ENCODE measurements around the gene LLCFC1. TPM values are rescaled to one million over a fixed set of nuclear protein-coding genes. Genes with fewer than 3 reads are reported as not detected.

LLCFC1 gene
- total and polyA plus RNA-seq, 4 donors: not detected

DNA sequence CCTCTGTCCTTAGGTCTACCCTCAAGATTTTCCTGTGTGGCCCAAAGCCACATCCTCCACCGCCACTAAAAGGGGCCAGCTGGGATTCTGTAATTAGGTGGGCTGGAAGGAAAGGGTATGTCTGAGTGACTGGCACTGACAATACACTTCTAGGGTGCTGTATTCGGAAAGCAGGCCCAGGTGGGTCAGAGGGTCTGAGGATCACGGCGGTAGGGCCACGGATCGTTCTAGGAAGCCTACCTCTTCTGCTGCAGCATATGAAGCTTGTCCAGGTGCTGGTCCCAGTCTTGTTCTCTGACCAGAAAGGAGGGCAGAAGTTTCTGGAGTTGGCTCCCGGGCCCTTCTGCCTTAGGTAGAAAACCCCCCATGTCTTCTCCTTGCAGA lies 6.2 kb upstream of the LLCFC1 start:
- Histone ChIP-seq H3K27ac (ENCODE audit: low read depth in 1 of 2, low read length in 2 of 2) (no peak overlapping the region), H3K4me3 (ENCODE audit: low read length in 2 of 2) (no peak overlapping the region), H3K36me3 (ENCODE audit: control insufficient read depth in 1 of 2, insufficient read depth in 2 of 2, low read length in 1 of 2) (no peaks in the 10 kb centered on the region), H3K27me3 (ENCODE audit: control insufficient read depth in 1 of 2, insufficient read depth in 2 of 2, low read length in 1 of 2) (no peaks in the 10 kb centered on the region), H3K9me3 (ENCODE audit: control insufficient read depth, low read length) (no peaks in the 10 kb centered on the region), H3K4me1 (ENCODE audit: control insufficient read depth in 1 of 2, insufficient read depth in 2 of 2, low read length in 2 of 2) (no peaks in the 10 kb centered on the region)
- intact Hi-C loops (cut with DNase I): no loop called here
- ATAC-seq (ENCODE audit: low FRiP score) (no peak), DNase-seq (no peak)
- 88 to 90% methylated on average over 7 of the region's 7 CpGs for WGBS, 2 donors

DNA sequence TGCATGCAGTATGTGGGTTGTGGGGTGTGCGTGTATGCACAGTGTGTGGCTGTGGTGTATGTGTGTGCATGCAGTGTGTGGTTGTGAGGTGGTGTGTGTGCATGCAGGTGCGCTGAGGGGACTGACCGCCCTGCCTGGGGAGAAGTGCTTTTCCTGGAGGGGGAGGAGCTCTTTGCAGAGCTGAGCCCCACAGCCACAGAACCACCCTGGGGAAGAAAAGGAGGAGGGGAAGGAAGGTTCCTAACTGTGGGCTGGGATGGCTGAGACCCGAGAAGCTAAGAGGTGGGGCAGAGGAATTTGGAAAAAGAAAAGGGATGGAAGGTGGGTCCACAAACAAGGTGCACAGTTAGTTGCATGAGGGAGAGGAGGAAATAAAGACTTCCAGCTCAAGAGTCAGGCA lies 5.7 kb upstream of the LLCFC1 start, which contains the start of gene TRPV5:
Gene TRPV5 (minus strand): TSS at position 123 of the 400 bp plus-strand sequence. CDS start 287 bp downstream, outside the sequence.
- H3K4me3 ChIP-seq (ENCODE audit: low read length in 2 of 2): no peak within 1 kb of the TSS
- no peak within 1 kb of the TSS for H3K27ac ChIP-seq (ENCODE audit: low read depth in 1 of 2, low read length in 2 of 2)
- no peaks in the 10 kb centered on the region for H3K9me3 ChIP-seq (ENCODE audit: control insufficient read depth, low read length)
- ATAC-seq (ENCODE audit: low FRiP score) (no peak), DNase-seq (no peak)
- no peaks in the 10 kb centered on the region for H3K36me3 ChIP-seq (ENCODE audit: control insufficient read depth in 1 of 2, insufficient read depth in 2 of 2, low read length in 1 of 2)
- no peaks in the 10 kb centered on the region for H3K4me1 ChIP-seq (ENCODE audit: control insufficient read depth in 1 of 2, insufficient read depth in 2 of 2, low read length in 2 of 2)
- intact Hi-C loops (cut with DNase I): no loop called here
- no peaks in the 10 kb centered on the region for H3K27me3 ChIP-seq (ENCODE audit: control insufficient read depth in 1 of 2, insufficient read depth in 2 of 2, low read length in 1 of 2)
- WGBS, 2 donors: 62 to 72% methylated on average over 4 of the region's 4 CpGs

DNA sequence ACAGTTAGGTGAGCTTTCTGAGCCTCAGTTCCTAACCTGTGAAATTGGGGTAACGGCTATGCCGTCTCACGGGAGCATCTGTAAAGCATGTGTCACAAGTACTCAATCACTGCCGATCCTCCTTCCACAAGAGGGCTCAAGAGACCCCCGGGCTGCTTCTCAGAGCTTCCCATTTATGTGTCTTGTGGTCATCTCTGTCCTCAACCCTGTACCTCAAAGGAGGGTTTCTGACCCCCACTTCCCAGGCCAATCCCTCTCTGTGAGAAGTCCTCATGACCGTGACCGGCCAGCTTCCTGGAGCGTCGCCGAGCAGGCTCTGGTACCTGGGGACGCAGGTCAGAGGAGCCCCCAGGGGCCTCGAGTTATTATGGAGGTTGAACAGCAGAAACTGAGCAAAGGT lies 5.2 kb upstream of the LLCFC1 start:
- Histone ChIP-seq H3K27ac (ENCODE audit: low read depth in 1 of 2, low read length in 2 of 2) (no peak overlapping the region), H3K4me1 (ENCODE audit: control insufficient read depth in 1 of 2, insufficient read depth in 2 of 2, low read length in 2 of 2) (no peaks in the 10 kb centered on the region), H3K27me3 (ENCODE audit: control insufficient read depth in 1 of 2, insufficient read depth in 2 of 2, low read length in 1 of 2) (no peaks in the 10 kb centered on the region), H3K4me3 (ENCODE audit: low read length in 2 of 2) (no peak overlapping the region), H3K9me3 (ENCODE audit: control insufficient read depth, low read length) (no peaks in the 10 kb centered on the region), H3K36me3 (ENCODE audit: control insufficient read depth in 1 of 2, insufficient read depth in 2 of 2, low read length in 1 of 2) (no peaks in the 10 kb centered on the region)
- ATAC-seq (ENCODE audit: low FRiP score): no peak
- intact Hi-C loops (cut with DNase I): no loop called here
- WGBS, 2 donors: 75 to 80% methylated on average over 12 of the region's 12 CpGs
- DNase-seq: no peak

DNA sequence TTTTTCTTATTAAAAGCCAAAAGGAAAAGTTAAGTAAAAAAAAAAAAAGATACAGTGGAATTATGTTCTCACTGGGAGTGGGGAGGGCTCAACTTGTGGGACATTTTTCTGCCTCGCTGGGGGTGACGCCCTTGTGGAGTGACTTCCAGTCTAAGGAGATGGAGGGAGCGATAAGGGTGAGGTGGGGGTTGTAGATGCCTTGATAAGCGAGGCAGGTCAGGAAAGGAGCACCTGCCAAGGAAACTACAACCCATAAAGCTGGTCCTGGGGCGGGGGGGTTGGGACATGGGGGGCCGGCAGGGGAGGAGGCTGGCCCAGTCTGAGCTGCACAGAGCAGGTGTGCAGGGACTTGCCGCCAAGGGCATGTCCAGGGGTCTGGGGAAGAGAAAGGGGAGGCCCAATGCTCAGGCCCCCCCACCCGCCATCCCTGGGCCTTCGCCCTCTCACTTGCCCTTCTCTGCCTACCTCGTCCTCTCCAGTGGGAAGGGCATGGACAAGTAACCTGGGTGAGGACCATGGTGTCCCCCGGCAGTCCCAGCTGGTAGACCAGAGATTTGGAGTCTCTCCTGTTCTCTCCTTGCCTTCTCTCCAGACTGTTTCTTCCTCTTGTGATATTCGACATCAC lies 3.2 kb upstream of the LLCFC1 start:
- Histone ChIP-seq H3K27ac (ENCODE audit: low read depth in 1 of 2, low read length in 2 of 2) (no peak overlapping the region), H3K4me3 (ENCODE audit: low read length in 2 of 2) (no peak overlapping the region), H3K4me1 (ENCODE audit: control insufficient read depth in 1 of 2, insufficient read depth in 2 of 2, low read length in 2 of 2) (no peaks in the 10 kb centered on the region), H3K27me3 (ENCODE audit: control insufficient read depth in 1 of 2, insufficient read depth in 2 of 2, low read length in 1 of 2) (no peaks in the 10 kb centered on the region), H3K9me3 (ENCODE audit: control insufficient read depth, low read length) (no peaks in the 10 kb centered on the region), H3K36me3 (ENCODE audit: control insufficient read depth in 1 of 2, insufficient read depth in 2 of 2, low read length in 1 of 2) (no peaks in the 10 kb centered on the region)
- WGBS, 2 donors: 86 to 88% methylated on average over 11 to 12 of the region's 12 CpGs
- intact Hi-C loops (cut with DNase I): no loop called here
- DNase-seq (no peak), ATAC-seq (ENCODE audit: low FRiP score) (no peak)

DNA sequence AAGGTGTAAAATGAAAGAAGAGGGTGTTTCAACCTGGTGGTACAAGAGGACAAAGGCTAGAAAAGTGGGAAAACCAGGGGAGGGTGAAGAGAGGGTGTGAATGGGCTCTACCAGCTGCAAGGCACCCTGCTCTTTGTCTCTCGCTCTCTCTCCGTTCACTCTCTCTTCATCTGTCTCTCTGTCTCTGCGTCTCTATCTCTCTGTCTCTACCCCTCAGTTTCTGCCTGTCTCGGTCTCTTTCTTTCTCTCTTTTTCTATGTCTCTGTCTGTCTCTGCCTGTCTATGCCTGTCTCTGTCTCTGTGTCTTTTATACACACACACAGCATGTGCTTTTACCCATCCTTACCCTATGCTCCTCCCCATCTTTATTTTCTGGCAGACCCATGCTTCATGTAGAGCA lies 673 bp upstream of the LLCFC1 start:
- no peaks in the 10 kb centered on the region for H3K4me1 ChIP-seq (ENCODE audit: control insufficient read depth in 1 of 2, insufficient read depth in 2 of 2, low read length in 2 of 2)
- H3K36me3 ChIP-seq (ENCODE audit: control insufficient read depth in 1 of 2, insufficient read depth in 2 of 2, low read length in 1 of 2): no peaks in the 10 kb centered on the region
- no peaks in the 10 kb centered on the region for H3K9me3 ChIP-seq (ENCODE audit: control insufficient read depth, low read length)
- intact Hi-C loops (cut with DNase I): no loop called here
- WGBS, 2 donors: 95 to 97% methylated on average over 4 of the region's 4 CpGs
- no peak for DNase-seq
- no peak overlapping the region for H3K4me3 ChIP-seq (ENCODE audit: low read length in 2 of 2)
- no peaks in the 10 kb centered on the region for H3K27me3 ChIP-seq (ENCODE audit: control insufficient read depth in 1 of 2, insufficient read depth in 2 of 2, low read length in 1 of 2)
- H3K27ac ChIP-seq (ENCODE audit: low read depth in 1 of 2, low read length in 2 of 2): no peak overlapping the region
- no peak for ATAC-seq (ENCODE audit: low FRiP score)

DNA sequence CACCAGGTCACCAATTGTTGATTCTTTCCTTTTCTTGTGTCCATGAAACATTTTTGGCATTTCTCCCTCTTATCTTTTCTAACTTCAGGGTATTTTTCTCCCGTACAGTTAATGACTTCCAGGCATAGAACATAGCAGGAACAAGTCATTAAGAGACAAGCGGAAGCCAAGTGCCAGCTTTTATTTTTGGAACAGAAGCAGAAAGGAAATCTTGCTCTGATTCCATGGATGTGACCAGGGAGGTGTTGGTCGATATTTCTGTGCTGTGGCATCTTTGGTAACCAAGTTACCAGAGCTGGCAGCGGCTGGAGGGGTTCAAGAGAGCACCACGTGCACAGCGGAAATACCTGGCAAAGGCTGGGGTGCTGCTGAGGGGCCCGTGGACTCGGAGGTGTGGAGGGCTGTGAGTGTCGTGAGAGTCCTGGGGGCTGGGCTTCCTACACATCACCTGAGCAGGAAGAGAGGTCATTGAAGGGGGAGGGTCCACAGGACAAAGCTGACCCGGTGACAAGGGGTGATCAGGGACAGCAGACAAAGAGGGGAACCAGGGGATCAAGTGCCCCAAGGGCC lies 1.8 kb downstream of the LLCFC1 start:
- intact Hi-C loops (cut with DNase I): no loop called here
- H3K27ac ChIP-seq (ENCODE audit: low read depth in 1 of 2, low read length in 2 of 2): no peak overlapping the region
- H3K4me1 ChIP-seq (ENCODE audit: control insufficient read depth in 1 of 2, insufficient read depth in 2 of 2, low read length in 2 of 2): no peaks in the 10 kb centered on the region
- no peak overlapping the region for H3K4me3 ChIP-seq (ENCODE audit: low read length in 2 of 2)
- H3K27me3 ChIP-seq (ENCODE audit: control insufficient read depth in 1 of 2, insufficient read depth in 2 of 2, low read length in 1 of 2): no peaks in the 10 kb centered on the region
- DNase-seq (no peak), ATAC-seq (ENCODE audit: low FRiP score) (no peak)
- H3K9me3 ChIP-seq (ENCODE audit: control insufficient read depth, low read length): no peaks in the 10 kb centered on the region
- 55 to 61% methylated on average over 10 of the region's 10 CpGs for WGBS, 2 donors
- H3K36me3 ChIP-seq (ENCODE audit: control insufficient read depth in 1 of 2, insufficient read depth in 2 of 2, low read length in 1 of 2): no peaks in the 10 kb centered on the region

DNA sequence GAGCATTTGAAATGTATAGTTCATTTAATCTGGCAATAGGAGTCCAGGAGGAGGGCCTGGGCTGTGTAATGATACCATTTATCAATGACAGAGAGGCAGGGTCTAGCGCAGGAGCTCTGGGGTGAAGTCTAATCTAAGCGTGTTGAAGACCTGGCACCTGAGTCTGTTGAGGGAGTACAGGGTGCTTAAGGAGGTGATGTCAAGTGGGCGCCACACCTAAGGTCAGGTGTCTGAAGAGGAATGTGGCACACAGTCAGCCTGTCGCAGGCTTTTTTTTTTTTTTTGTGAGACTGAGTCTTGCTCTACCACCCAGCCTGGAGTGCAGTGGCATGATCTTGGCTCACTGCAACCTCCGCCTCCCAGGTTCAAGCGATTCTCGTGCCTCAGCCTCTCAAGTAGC lies 2.3 kb downstream of the LLCFC1 start:
- Histone ChIP-seq H3K9me3 (ENCODE audit: control insufficient read depth, low read length) (no peaks in the 10 kb centered on the region), H3K27me3 (ENCODE audit: control insufficient read depth in 1 of 2, insufficient read depth in 2 of 2, low read length in 1 of 2) (no peaks in the 10 kb centered on the region), H3K36me3 (ENCODE audit: control insufficient read depth in 1 of 2, insufficient read depth in 2 of 2, low read length in 1 of 2) (no peaks in the 10 kb centered on the region), H3K27ac (ENCODE audit: low read depth in 1 of 2, low read length in 2 of 2) (no peak overlapping the region), H3K4me3 (ENCODE audit: low read length in 2 of 2) (no peak overlapping the region), H3K4me1 (ENCODE audit: control insufficient read depth in 1 of 2, insufficient read depth in 2 of 2, low read length in 2 of 2) (no peaks in the 10 kb centered on the region)
- DNase-seq: no peak
- intact Hi-C loops (cut with DNase I): no loop called here
- ATAC-seq (ENCODE audit: low FRiP score): no peak
- 92 to 94% methylated on average over 7 of the region's 7 CpGs for WGBS, 2 donors

DNA sequence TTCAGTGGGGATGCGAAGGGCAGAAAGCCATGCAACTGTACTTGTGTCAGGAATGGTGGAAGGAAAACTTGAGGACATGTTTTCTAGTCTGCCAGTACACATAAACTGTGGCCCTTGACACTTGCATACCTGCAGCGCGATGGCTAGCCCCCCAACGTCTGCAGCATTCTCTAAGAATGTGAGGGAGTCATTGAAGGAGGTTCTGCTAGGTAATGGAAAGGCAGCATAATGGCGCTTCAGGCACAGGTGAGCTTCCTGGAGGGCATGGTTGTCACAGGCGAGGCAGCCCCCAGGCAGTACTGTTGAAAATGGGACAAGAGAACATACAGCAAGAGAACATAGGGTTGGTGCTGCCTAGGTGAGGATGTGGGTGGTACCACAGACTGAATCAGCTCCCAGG lies 3.5 kb downstream of the LLCFC1 start:
- ATAC-seq (ENCODE audit: low FRiP score) (no peak), DNase-seq (no peak)
- Histone ChIP-seq H3K27me3 (ENCODE audit: control insufficient read depth in 1 of 2, insufficient read depth in 2 of 2, low read length in 1 of 2) (no peaks in the 10 kb centered on the region), H3K36me3 (ENCODE audit: control insufficient read depth in 1 of 2, insufficient read depth in 2 of 2, low read length in 1 of 2) (no peaks in the 10 kb centered on the region), H3K9me3 (ENCODE audit: control insufficient read depth, low read length) (no peaks in the 10 kb centered on the region), H3K4me3 (ENCODE audit: low read length in 2 of 2) (no peak overlapping the region), H3K4me1 (ENCODE audit: control insufficient read depth in 1 of 2, insufficient read depth in 2 of 2, low read length in 2 of 2) (no peaks in the 10 kb centered on the region), H3K27ac (ENCODE audit: low read depth in 1 of 2, low read length in 2 of 2) (no peak overlapping the region)
- intact Hi-C loops (cut with DNase I): no loop called here
- WGBS, 2 donors: 93 to 94% methylated on average over 6 of the region's 6 CpGs

DNA sequence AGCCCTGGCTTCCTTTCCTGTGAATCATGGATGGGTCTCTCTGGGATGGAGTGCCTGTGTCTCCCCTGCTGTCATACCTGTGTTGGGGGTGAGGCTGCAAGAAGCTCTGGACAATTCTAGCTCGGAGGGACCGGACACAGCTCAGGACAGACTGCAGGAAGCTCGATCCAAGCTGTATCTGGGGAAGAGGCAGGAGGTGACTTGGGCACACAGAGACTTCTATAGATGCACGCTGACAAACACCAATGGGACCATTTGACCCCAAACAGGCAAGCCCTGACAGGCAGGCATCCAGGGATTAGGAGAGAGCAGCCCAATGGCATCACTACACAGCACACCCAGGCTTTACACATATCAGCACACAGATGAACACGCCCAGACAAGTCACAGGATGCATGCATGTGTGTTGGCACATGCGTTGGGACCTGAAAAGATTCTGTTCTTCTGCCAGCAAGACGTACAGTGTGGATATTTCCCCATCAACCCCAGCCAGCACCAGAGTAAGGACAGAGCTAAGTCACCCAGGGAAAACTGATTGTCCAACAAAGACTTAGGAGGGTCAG lies 4.5 kb downstream of the LLCFC1 start:
- 76 to 79% methylated on average over 7 of the region's 7 CpGs for whole genome bisulfite sequencing, 2 donors

More for the DNA sequence above, 4.5 kb downstream of the LLCFC1 start:
- Histone ChIP-seq H3K4me1 (ENCODE audit: control insufficient read depth in 1 of 2, insufficient read depth in 2 of 2, low read length in 2 of 2) (no peaks in the 10 kb centered on the region), H3K9me3 (ENCODE audit: control insufficient read depth, low read length) (peaks cover 1% of the 10 kb centered on the region), H3K4me3 (ENCODE audit: low read length in 2 of 2) (no peak overlapping the region), H3K27ac (ENCODE audit: low read depth in 1 of 2, low read length in 2 of 2) (no peak overlapping the region), H3K36me3 (ENCODE audit: control insufficient read depth in 1 of 2, insufficient read depth in 2 of 2, low read length in 1 of 2) (no peaks in the 10 kb centered on the region), H3K27me3 (ENCODE audit: control insufficient read depth in 1 of 2, insufficient read depth in 2 of 2, low read length in 1 of 2) (no peaks in the 10 kb centered on the region)
- intact Hi-C loops (cut with DNase I): loop anchor here in 1 of 2 donors (2.0 kb wide), 1 partner anchor 21 kb away; no protein-coding TSS in a partner anchor
- peak; percentile 9 for ATAC-seq (ENCODE audit: low FRiP score)
- DNase-seq: no peak
